Vagina (tissue), 2 donors: ENCODE results near the gene PYGM.

Experiments
- POLR2A ChIP-seq, 2 donors: fragments of 450-650 bp; IDR thresholded peaks; one replicate each; pipeline ENCODE4 v1.6.1; 2017; ENCODE audit warnings: antibody characterized with exemption in 2 of 2, mild to moderate bottlenecking in 2 of 2, moderate library complexity in 2 of 2
- POLR2AphosphoS5 ChIP-seq, 2 donors: sonication (generic); formaldehyde crosslinking; IDR thresholded peaks; one replicate each; pipeline ENCODE4 v1.9.0; 2017; ENCODE audit warnings: antibody characterized with exemption in 2 of 2, mild to moderate bottlenecking in 2 of 2, low read depth in 1 of 2; ENCODE audit not compliant: insufficient read depth in 1 of 2
- TF ChIP-seq, protein P1 (sequence below), 3 experiments: fragments of 450-650 bp in 2 of 3; fragments of 200-600 bp in 1 of 3; sonication (generic) in 1 of 3; IDR thresholded peaks; one replicate each; pipeline ENCODE4 v1.5.1; 2017 to 2019; ENCODE audit warnings: antibody characterized with exemption in 3 of 3, mild to moderate bottlenecking in 2 of 3, moderate library complexity in 2 of 3

DNA sequence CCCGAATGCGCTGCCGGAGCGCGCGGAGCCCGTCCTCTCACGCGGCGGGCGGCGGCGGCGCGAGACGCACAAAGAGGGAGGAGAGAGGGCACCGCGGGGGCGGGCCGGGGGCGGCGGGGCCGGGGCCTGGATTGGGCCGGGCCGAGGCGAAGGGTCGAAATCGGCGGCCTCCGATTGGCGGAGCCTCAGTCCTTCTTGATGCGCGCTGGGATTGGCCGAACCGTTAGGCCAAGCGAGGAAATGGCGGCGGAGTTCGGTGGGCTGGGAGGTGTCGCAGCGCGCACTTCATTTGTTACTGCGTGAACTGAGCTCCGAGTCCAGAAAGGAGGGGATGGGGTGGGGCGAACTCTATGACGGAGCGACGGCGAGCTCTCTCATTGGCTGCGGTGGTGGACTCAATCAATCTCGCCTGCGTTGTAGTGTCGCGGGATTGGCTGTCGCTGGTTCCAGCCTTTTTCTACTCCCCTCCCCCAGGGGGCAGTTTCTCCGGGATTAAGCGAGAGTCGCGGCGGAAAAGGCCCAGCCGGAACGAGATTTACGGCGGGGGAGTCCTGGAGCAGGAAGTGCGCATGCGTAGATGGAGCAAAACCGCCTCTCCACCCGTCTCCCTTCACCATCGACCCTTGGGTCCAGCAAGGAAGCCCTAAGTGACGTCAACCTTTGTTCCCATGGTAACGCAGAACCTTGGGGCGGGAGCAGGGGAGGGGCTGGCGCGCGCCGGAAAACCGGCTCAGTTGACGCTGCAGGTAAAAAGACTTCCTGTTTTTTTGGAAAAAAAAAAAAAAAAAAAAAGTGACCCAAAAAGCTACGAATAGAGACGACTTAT, 18.9 kb upstream of the PYGM start, which contains the start of gene SF1:
- TF ChIP-seq, protein P1, sequence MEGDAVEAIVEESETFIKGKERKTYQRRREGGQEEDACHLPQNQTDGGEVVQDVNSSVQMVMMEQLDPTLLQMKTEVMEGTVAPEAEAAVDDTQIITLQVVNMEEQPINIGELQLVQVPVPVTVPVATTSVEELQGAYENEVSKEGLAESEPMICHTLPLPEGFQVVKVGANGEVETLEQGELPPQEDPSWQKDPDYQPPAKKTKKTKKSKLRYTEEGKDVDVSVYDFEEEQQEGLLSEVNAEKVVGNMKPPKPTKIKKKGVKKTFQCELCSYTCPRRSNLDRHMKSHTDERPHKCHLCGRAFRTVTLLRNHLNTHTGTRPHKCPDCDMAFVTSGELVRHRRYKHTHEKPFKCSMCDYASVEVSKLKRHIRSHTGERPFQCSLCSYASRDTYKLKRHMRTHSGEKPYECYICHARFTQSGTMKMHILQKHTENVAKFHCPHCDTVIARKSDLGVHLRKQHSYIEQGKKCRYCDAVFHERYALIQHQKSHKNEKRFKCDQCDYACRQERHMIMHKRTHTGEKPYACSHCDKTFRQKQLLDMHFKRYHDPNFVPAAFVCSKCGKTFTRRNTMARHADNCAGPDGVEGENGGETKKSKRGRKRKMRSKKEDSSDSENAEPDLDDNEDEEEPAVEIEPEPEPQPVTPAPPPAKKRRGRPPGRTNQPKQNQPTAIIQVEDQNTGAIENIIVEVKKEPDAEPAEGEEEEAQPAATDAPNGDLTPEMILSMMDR (IDR thresholded peaks at IDR 0.05), result peak in 1 of 3 experiments; percentile 19
- TF ChIP-seq POLR2AphosphoS5 (IDR thresholded peaks at IDR 0.05; ENCODE audit: insufficient read depth in 1 of 2, low read depth in 1 of 2), result peak; percentile 97 to 98
- peak; percentile 72 to 90 for TF ChIP-seq POLR2A (IDR thresholded peaks at IDR 0.05)
